Ishikawa (cell line): ENCODE data around the gene C5AR2.

Source experiments
- YY1 ChIP-seq: IDR thresholded peaks from 2 replicates; pipeline ENCODE4 v1.6.1; 2012; ENCODE audit warnings: low read depth
- TF ChIP-seq, protein P1 (sequence below): IDR thresholded peaks from 2 replicates; pipeline ENCODE4 v1.6.1; 2012

DNA sequence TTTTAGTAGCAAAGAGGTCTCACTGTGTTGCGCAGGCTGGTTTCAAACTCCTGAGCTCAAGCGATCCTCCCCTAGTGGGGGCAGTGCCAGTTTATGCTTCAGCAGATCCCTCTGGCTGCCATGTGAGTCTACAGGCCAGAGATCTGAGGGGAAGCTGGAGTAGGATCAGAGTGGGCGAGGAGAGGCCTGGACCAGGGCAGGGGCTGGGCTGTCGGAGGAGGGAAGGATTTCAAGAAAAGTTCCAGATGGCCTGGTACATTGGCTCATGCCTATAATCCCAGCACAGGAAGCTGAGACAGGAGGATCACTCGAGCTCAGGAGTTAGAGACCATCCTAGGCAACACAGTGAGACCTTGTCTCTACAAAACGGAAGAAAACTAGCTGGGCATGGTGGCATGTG, 27.0 kb downstream of the C5AR2 start:
- no peak for TF ChIP-seq YY1
- TF ChIP-seq, protein P1, sequence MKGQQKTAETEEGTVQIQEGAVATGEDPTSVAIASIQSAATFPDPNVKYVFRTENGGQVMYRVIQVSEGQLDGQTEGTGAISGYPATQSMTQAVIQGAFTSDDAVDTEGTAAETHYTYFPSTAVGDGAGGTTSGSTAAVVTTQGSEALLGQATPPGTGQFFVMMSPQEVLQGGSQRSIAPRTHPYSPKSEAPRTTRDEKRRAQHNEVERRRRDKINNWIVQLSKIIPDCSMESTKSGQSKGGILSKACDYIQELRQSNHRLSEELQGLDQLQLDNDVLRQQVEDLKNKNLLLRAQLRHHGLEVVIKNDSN = no peak
